ENCODE measurements around the gene PALD1. TPM values are rescaled to one million over a fixed set of nuclear protein-coding genes. Genes with fewer than 3 reads are reported as not detected.

Gene PALD1
- total and polyA plus RNA-seq, 2 of the 4 experiments (the other 2 are of a cell fraction): 0.12 to 0.18 TPM

- H3K56ac ChIP-seq (ENCODE audit: extremely low read depth, insufficient read depth, low read length): no peak overlapping the region
- H3K4me3 ChIP-seq (ENCODE audit: insufficient read depth, low read depth, low read length): no peak overlapping the region
- H4K20me1 ChIP-seq (ENCODE audit: insufficient read depth, low read length): no peaks in the 10 kb centered on the region
- dilution Hi-C loops (cut with HindIII; ENCODE audit: low sequenced_read_pairs, unreplicated experiment): no loop called here
- H3K4ac ChIP-seq (ENCODE audit: low read depth, low read length): no peak overlapping the region
- DNase-seq (peak; percentile 73), ATAC-seq (ENCODE audit: low read depth) (peak; percentile 93)
- H2BK120ac ChIP-seq (ENCODE audit: low read depth, low read length): no peak overlapping the region
- H2BK20ac ChIP-seq (ENCODE audit: low read depth, low read length): no peak overlapping the region
- no peak overlapping the region for H3K27ac ChIP-seq (ENCODE audit: insufficient read depth, low read length)
- H3K23ac ChIP-seq (ENCODE audit: low read depth, low read length): no peak overlapping the region
- no peak overlapping the region for H4K91ac ChIP-seq (ENCODE audit: insufficient read depth, low read depth, low read length)
- in situ Hi-C loops (cut with MboI; ENCODE audit: low sequenced_read_pairs): no loop called here
- no peak overlapping the region for H2BK15ac ChIP-seq (ENCODE audit: low read depth, low read length)
- intact Hi-C loops (cut with micrococcal nuclease): no loop called here
- no peak overlapping the region for H3K18ac ChIP-seq (ENCODE audit: low read depth, low read length)
- no peak overlapping the region for H2AK5ac ChIP-seq (ENCODE audit: low read depth, low read length)
- no peaks in the 10 kb centered on the region; the same call in 1 of the 2 replicates for H3K9me1 ChIP-seq (ENCODE audit: insufficient read depth, low read length)
- ChIA-PET POLR2A (ENCODE audit: unreplicated experiment) (no interaction called here), CTCF (interaction anchor here (0.7 to 1.2 kb wide), 3 partner anchors 28 to 745 kb away, joined by 3 to 6 read pairs (median 3); no protein-coding TSS in a partner anchor)
- H2AFZ ChIP-seq (replicated peaks; ENCODE audit: low read length, poor library complexity): peak overlapping the region; percentile 79
- H3K36me3 ChIP-seq (ENCODE audit: control insufficient read depth, insufficient read depth, low read length): no peaks in the 10 kb centered on the region
- H3K9ac ChIP-seq (ENCODE audit: low read depth, low read length): no peak overlapping the region
- 3% methylated on average over 19 of the region's 62 CpGs; no CpG with 5 or more reads in 1 of the 2 experiments for WGBS, 2 experiments (ENCODE audit: extremely low coverage in 2 of 2, insufficient read length in 1 of 2)
- H3K14ac ChIP-seq (replicated peaks; ENCODE audit: low read depth, low read length): no peak overlapping the region
- peaks cover 2% of the 10 kb centered on the region; the same call in 1 of the 2 replicates for H3K4me1 ChIP-seq (ENCODE audit: control insufficient read depth, insufficient read depth, low read length)
- H3K79me1 ChIP-seq (ENCODE audit: low read depth in 1 of 2, low read length in 2 of 2): no peaks in the 10 kb centered on the region
- no TSS peak for BruUV-seq (replicated peaks)
- H3K27me3 ChIP-seq (ENCODE audit: control insufficient read depth, insufficient read depth, low read length): peaks cover 31% of the 10 kb centered on the region
- no peak overlapping the region for H4K8ac ChIP-seq (ENCODE audit: low read depth in 2 of 2, low read length in 2 of 2)
- H2AK9ac ChIP-seq (replicated peaks; ENCODE audit: low read depth, low read length, poor library complexity): no peak overlapping the region
- H2BK5ac ChIP-seq (ENCODE audit: low read depth, low read length, poor library complexity, severe bottlenecking): no peak overlapping the region
- H3K9me3 ChIP-seq (ENCODE audit: control insufficient read depth, insufficient read depth, low read length): no peaks in the 10 kb centered on the region
- H3K4me2 ChIP-seq (ENCODE audit: low read depth, low read length): peak overlapping the region; percentile 48; the same call in 1 of the 2 replicates
- no peak overlapping the region for H4K5ac ChIP-seq (ENCODE audit: low read depth, low read length)
- TF ChIP-seq RFX5 (IDR thresholded peaks at IDR 0.05; ENCODE audit: low read depth, low read length) (no peak), FOS (IDR thresholded peaks at IDR 0.05; ENCODE audit: low read depth, low read length) (peak; percentile 77), CEBPB (IDR thresholded peaks at IDR 0.05; ENCODE audit: low read depth, low read length) (no peak), POLR2A (IDR thresholded peaks at IDR 0.05; ENCODE audit: low read depth, low read length) (no peak), SMC3 (IDR thresholded peaks at IDR 0.05; ENCODE audit: low read depth, low read length) (no peak), MAFK (IDR thresholded peaks at IDR 0.05; ENCODE audit: low read depth, low read length) (no peak), USF2 (IDR thresholded peaks at IDR 0.05; ENCODE audit: low read depth, low read length) (no peak), RAD21 (IDR thresholded peaks at IDR 0.05; ENCODE audit: low read length) (0 out of 2 replicates have a peak, but pooled peaks have one; percentile 19), RCOR1 (IDR thresholded peaks at IDR 0.05; ENCODE audit: insufficient replicate concordance, low read length) (no peak), CHD1 (IDR thresholded peaks at IDR 0.05; ENCODE audit: low read depth, low read length) (no peak), BHLHE40 (IDR thresholded peaks at IDR 0.05; ENCODE audit: low read depth, low read length) (no peak), MXI1 (IDR thresholded peaks at IDR 0.05; ENCODE audit: borderline replicate concordance, low read depth, low read length) (peak; percentile 38; the same call in 1 of the 2 replicates), CTCF (conservative IDR thresholded peaks at IDR 0.05; ENCODE audit: low read depth, low read length) (no peak), MAZ (IDR thresholded peaks at IDR 0.05; ENCODE audit: borderline replicate concordance, low read depth, low read length) (peak; percentile 66; the same call in 1 of the 2 replicates), NFE2L2 (IDR thresholded peaks at IDR 0.05; ENCODE audit: low read depth, low read length) (no peak)
Measured at GRCh38 chr10:70458329-70459060, 20.1 kb upstream of the PALD1 start.

All from IMR-90 (cell line).